GM23338 (cell line): ENCODE measurements around the gene NPTXR. TPM values are rescaled to one million over a fixed set of nuclear protein-coding genes. Genes with fewer than 3 reads are reported as not detected.
A peak's percentile ranks its signal among the peaks of the same experiment; 100 is the strongest.

Experiments
- ATAC-seq: fragments of 200-7000 bp; cut with Tn5 transposase; 3 replicates; pipeline ENCODE4 v1.9.1; 2020
- DNase-seq: peaks from one replicate; pipeline ENCODE4 v3.0.0-alpha.2; 2015; ENCODE audit warnings: low spot score
- H2AFZ ChIP-seq: fragments of 200-600 bp; sonication (generic); 2 replicates; pipeline ENCODE4 v1.8.0; 2016; ENCODE audit warnings: antibody characterized with exemption, mild to moderate bottlenecking, moderate library complexity
- H3F3A ChIP-seq: fragments of 200-600 bp; sonication (generic); replicated peaks from 2 replicates; pipeline ENCODE4 v1.8.0; 2017; ENCODE audit warnings: antibody characterized with exemption, mixed run types, low read depth
- H3K27ac ChIP-seq: fragments of 200-600 bp; sonication (generic); 2 replicates; pipeline ENCODE4 v1.6.1; 2016; ENCODE audit warnings: low read depth
- H3K27me3 ChIP-seq: fragments of 200-600 bp; sonication (generic); 2 replicates; pipeline ENCODE4 v1.8.0; 2016; ENCODE audit warnings: mild to moderate bottlenecking, mixed run types, moderate library complexity; ENCODE audit not compliant: insufficient read depth
- H3K36me3 ChIP-seq: fragments of 200-600 bp; sonication (generic); 2 replicates; pipeline ENCODE4 v1.8.0; 2016; ENCODE audit warnings: mild to moderate bottlenecking; ENCODE audit not compliant: insufficient read depth
- H3K4me1 ChIP-seq: fragments of 200-600 bp; sonication (generic); 2 replicates; pipeline ENCODE4 v1.8.0; 2016; ENCODE audit warnings: mild to moderate bottlenecking, moderate library complexity; ENCODE audit not compliant: insufficient read depth
- H3K4me2 ChIP-seq: fragments of 200-600 bp; sonication (generic); 2 replicates; pipeline ENCODE4 v1.7.1; 2017; ENCODE audit warnings: mixed run types
- H3K4me3 ChIP-seq: fragments of 200-600 bp; sonication (generic); 2 replicates; pipeline ENCODE4 v1.6.1; 2016; ENCODE audit warnings: mixed run types
- H3K79me2 ChIP-seq: fragments of 200-600 bp; sonication (generic); replicated peaks from 2 replicates; pipeline ENCODE4 v1.8.0; 2017; ENCODE audit warnings: mild to moderate bottlenecking; ENCODE audit not compliant: insufficient read depth
- H3K9me2 ChIP-seq: fragments of 200-600 bp; sonication (generic); 2 replicates; pipeline ENCODE4 v1.8.0; 2017; ENCODE audit not compliant: insufficient read depth
- H4K20me1 ChIP-seq: fragments of 200-600 bp; sonication (generic); replicated peaks from 2 replicates; pipeline ENCODE4 v1.8.0; 2017; ENCODE audit warnings: mild to moderate bottlenecking; ENCODE audit not compliant: insufficient read depth
- H3K27ac Mint-ChIP-seq: 2 replicates; pipeline ENCODE4 v1.8.0; 2020; ENCODE audit warnings: inconsistent platforms, mild to moderate bottlenecking, moderate library complexity, mixed read lengths
- H3K27me3 Mint-ChIP-seq: 3 replicates; pipeline ENCODE4 v1.8.0; 2022; ENCODE audit warnings: low read depth, mild to moderate bottlenecking, moderate library complexity, mixed read lengths, inconsistent platforms; ENCODE audit not compliant: insufficient read depth, poor library complexity
- H3K36me3 Mint-ChIP-seq: 3 replicates; pipeline ENCODE4 v1.8.0; 2021; ENCODE audit warnings: low read depth, mild to moderate bottlenecking, inconsistent platforms, moderate library complexity, mixed read lengths
- H3K4me1 Mint-ChIP-seq: 3 replicates; pipeline ENCODE4 v1.8.0; 2020; ENCODE audit warnings: mild to moderate bottlenecking, inconsistent platforms, mixed read lengths
- H3K4me3 Mint-ChIP-seq: 3 replicates; pipeline ENCODE4 v1.8.0; 2021; ENCODE audit warnings: moderate library complexity, mild to moderate bottlenecking, inconsistent platforms, mixed read lengths
- H3K9me3 Mint-ChIP-seq: 3 replicates; pipeline ENCODE4 v1.8.0; 2020; ENCODE audit warnings: moderate library complexity, mild to moderate bottlenecking, inconsistent platforms, mixed read lengths
- ETS1 ChIP-seq: IDR thresholded peaks from 2 replicates; pipeline ENCODE4 v1.6.1; 2016; ENCODE audit warnings: antibody characterized with exemption
- JUNB ChIP-seq: IDR thresholded peaks from one replicate; pipeline ENCODE4 v1.6.1; 2016; ENCODE audit warnings: antibody characterized with exemption; ENCODE audit not compliant: unreplicated experiment
- POLR2AphosphoS5 ChIP-seq: IDR thresholded peaks from 2 replicates; pipeline ENCODE4 v1.6.1; 2016; ENCODE audit warnings: antibody characterized with exemption, low read depth
- REST ChIP-seq: IDR thresholded peaks from one replicate; pipeline ENCODE4 v1.6.1; 2018; ENCODE audit warnings: antibody characterized with exemption; ENCODE audit not compliant: unreplicated experiment
- ZNF114 ChIP-seq: fragments of 250-450 bp; sonication (Bioruptor Pico); IDR thresholded peaks from 2 replicates; pipeline ENCODE4 v1.5.0; 2020; ENCODE audit warnings: mild to moderate bottlenecking, moderate library complexity
- ZNF462 ChIP-seq: fragments of 250-450 bp; sonication (Bioruptor Pico); IDR thresholded peaks from 2 replicates; pipeline ENCODE4 v1.5.0; 2020; ENCODE audit warnings: mild to moderate bottlenecking, moderate library complexity
- polyA plus RNA-seq: library from polyadenylated mRNA; unstranded; fragments of >200 nt; fragmentation: Nextera tagmentation; extraction: Ambion mirVana; gene quantifications from 2 replicates; pipeline ENCODE4 v1.2.1, GENCODE V29; 2016
- total RNA-seq: library from RNA; depleted of rRNA; stranded (reverse); fragments of >200 nt; shearing (Covaris generic); gene quantifications from 2 replicates; pipeline ENCODE4 v1.2.3, GENCODE V29; 2014

NPTXR gene
- total and polyA plus RNA-seq, 2 experiments from 2014 or later, result 0.89 to 13.4 TPM

GRCh38 chr22:38775656-38776055, 68.2 kb downstream of the NPTXR start:
- H3K36me3 Mint-ChIP-seq, result no peaks in the 10 kb centered on the region
- Histone ChIP-seq H3K79me2 (no peaks in the 10 kb centered on the region), H3K4me3 (no peak overlapping the region), H3K4me1 (no peaks in the 10 kb centered on the region), H4K20me1 (no peaks in the 10 kb centered on the region), H3K36me3 (no peaks in the 10 kb centered on the region), H3K9me2 (no peaks in the 10 kb centered on the region), H3K27me3 (no peaks in the 10 kb centered on the region), H3F3A (no peaks in the 10 kb centered on the region), H2AFZ (0 out of 2 replicates have a peak overlapping the region, but pooled peaks have one; percentile 52), H3K27ac (no peak overlapping the region), H3K4me2 (no peak overlapping the region)
- no peak overlapping the region for H3K4me3 Mint-ChIP-seq
- ATAC-seq (no peak), DNase-seq (no peak)
- H3K9me3 Mint-ChIP-seq, result no peaks in the 10 kb centered on the region; the same call in 2 of the 3 replicates
- TF ChIP-seq ZNF114 (CRISPR knock-in tag) (no peak), REST (no peak)
- peaks cover 11% of the 10 kb centered on the region for H3K27me3 Mint-ChIP-seq
- H3K4me1 Mint-ChIP-seq, result peaks cover 7% of the 10 kb centered on the region
- peak overlapping the region; percentile 60; the same call in 1 of the 2 replicates for H3K27ac Mint-ChIP-seq

GRCh38 chr22:38774496-38775166, 69.2 kb downstream of the NPTXR start:
- no peaks in the 10 kb centered on the region for H4K20me1 ChIP-seq
- Mint-ChIP-seq H3K27ac (no peak overlapping the region; the same call in 1 of the 2 replicates), H3K27me3 (peaks cover 13% of the 10 kb centered on the region), H3K4me1 (peaks cover 7% of the 10 kb centered on the region), H3K36me3 (no peaks in the 10 kb centered on the region), H3K9me3 (no peaks in the 10 kb centered on the region; the same call in 2 of the 3 replicates), H3K4me3 (no peak overlapping the region)
- H3F3A ChIP-seq, result no peaks in the 10 kb centered on the region
- ATAC-seq (no peak), DNase-seq (no peak)
- H3K4me3 ChIP-seq, result no peak overlapping the region
- no peak overlapping the region for H3K27ac ChIP-seq
- no peaks in the 10 kb centered on the region for H3K36me3 ChIP-seq
- H3K27me3 ChIP-seq, result no peaks in the 10 kb centered on the region
- H2AFZ ChIP-seq, result no peak overlapping the region
- no peak overlapping the region for H3K4me2 ChIP-seq
- no peaks in the 10 kb centered on the region for H3K4me1 ChIP-seq
- H3K79me2 ChIP-seq, result no peaks in the 10 kb centered on the region
- no peaks in the 10 kb centered on the region for H3K9me2 ChIP-seq
- TF ChIP-seq JUNB (no peak), POLR2AphosphoS5 (no peak), ETS1 (no peak), REST (no peak), ZNF462 (CRISPR knock-in tag) (no peak)
